Neural progenitor cell (in vitro differentiated cells): ENCODE measurements around the gene CYB5R3. TPM values are rescaled to one million over a fixed set of nuclear protein-coding genes. Genes with fewer than 3 reads are reported as not detected.
"Not testable (repeated sequence)": the region's sequence is repeated elsewhere in the genome, so short reads cannot be mapped to it uniquely, and the experiment has no call there.

Experiments used
- DNase-seq: peaks from one replicate; pipeline ENCODE4 v3.0.0-alpha.2; 2016; ENCODE audit warnings: low spot score
- H2AFZ ChIP-seq: fragments of 200-600 bp; sonication (generic); replicated peaks from 2 replicates; pipeline ENCODE4 v1.6.1; 2016; ENCODE audit warnings: antibody characterized with exemption
- H3F3A ChIP-seq: fragments of 200-600 bp; sonication (generic); 2 replicates; pipeline ENCODE4 v1.6.1; 2016; ENCODE audit warnings: antibody characterized with exemption, low read depth
- H3K27ac ChIP-seq: fragments of 200-600 bp; sonication (generic); 2 replicates; pipeline ENCODE4 v1.5.1; 2016; ENCODE audit warnings: mild to moderate bottlenecking
- H3K27me3 ChIP-seq: fragments of 200-600 bp; sonication (generic); 2 replicates; pipeline ENCODE4 v1.6.1; 2016; ENCODE audit warnings: mild to moderate bottlenecking, moderate library complexity
- H3K36me3 ChIP-seq: fragments of 200-600 bp; sonication (generic); 2 replicates; pipeline ENCODE4 v1.5.1; 2016
- H3K4me1 ChIP-seq: fragments of 200-600 bp; sonication (generic); 2 replicates; pipeline ENCODE4 v1.6.1; 2016; ENCODE audit warnings: mixed run types
- H3K4me2 ChIP-seq: fragments of 200-600 bp; sonication (generic); 2 replicates; pipeline ENCODE4 v1.6.1; 2016
- H3K4me3 ChIP-seq: fragments of 200-600 bp; sonication (generic); 2 replicates; pipeline ENCODE4 v1.5.1; 2016
- H3K79me2 ChIP-seq: fragments of 200-600 bp; sonication (generic); 2 replicates; pipeline ENCODE4 v1.6.1; 2016; ENCODE audit warnings: low read depth
- H3K9ac ChIP-seq: fragments of 200-600 bp; sonication (generic); 2 replicates; pipeline ENCODE4 v1.6.1; 2016
- H3K9me3 ChIP-seq: fragments of 200-600 bp; sonication (generic); 2 replicates; pipeline ENCODE4 v1.5.1; 2016; ENCODE audit warnings: low read depth
- H4K20me1 ChIP-seq: fragments of 200-600 bp; sonication (generic); 2 replicates; pipeline ENCODE4 v1.6.1; 2016; ENCODE audit warnings: low read depth
- H3K27ac Mint-ChIP-seq: 3 replicates; pipeline ENCODE4 v1.8.0; 2021; ENCODE audit warnings: mixed read lengths
- H3K27me3 Mint-ChIP-seq: 2 replicates; pipeline ENCODE4 v1.8.0; 2022; ENCODE audit warnings: low read depth, mild to moderate bottlenecking, inconsistent platforms, moderate library complexity, mixed read lengths; ENCODE audit not compliant: insufficient read depth
- H3K36me3 Mint-ChIP-seq: 3 replicates; pipeline ENCODE4 v1.8.0; 2021; ENCODE audit warnings: mixed read lengths
- H3K4me1 Mint-ChIP-seq: 3 replicates; pipeline ENCODE4 v1.8.0; 2021; ENCODE audit warnings: mixed read lengths
- H3K4me3 Mint-ChIP-seq: 3 replicates; pipeline ENCODE4 v1.8.0; 2021; ENCODE audit warnings: mild to moderate bottlenecking, moderate library complexity, mixed read lengths
- H3K9me3 Mint-ChIP-seq: 3 replicates; pipeline ENCODE4 v1.8.0; 2020; ENCODE audit warnings: mixed read lengths
- EZH2 ChIP-seq: fragments of 200-600 bp; sonication (generic); IDR thresholded peaks from 2 replicates; pipeline ENCODE4 v1.6.1; 2017; ENCODE audit warnings: antibody characterized with exemption, mild to moderate bottlenecking, moderate library complexity
- EZH2phosphoT487 ChIP-seq: fragments of 200-600 bp; sonication (generic); IDR thresholded peaks from 2 replicates; pipeline ENCODE4 v1.6.1; 2017; ENCODE audit warnings: antibody characterized with exemption
- total RNA-seq: library from RNA; depleted of rRNA; stranded (reverse); fragments of >200 nt; gene quantifications from 2 replicates; pipeline ENCODE4 v1.2.3, GENCODE V29; 2015; ENCODE audit warnings: low replicate concordance
- TF ChIP-seq, protein P1 (sequence below): fragments of 200-600 bp; sonication (generic); IDR thresholded peaks from 2 replicates; pipeline ENCODE4 v1.5.1; 2017; ENCODE audit warnings: antibody characterized with exemption, mild to moderate bottlenecking

CYB5R3 gene
- total RNA-seq, 1 donor from 2014 or later, result 21.6 TPM

DNA sequence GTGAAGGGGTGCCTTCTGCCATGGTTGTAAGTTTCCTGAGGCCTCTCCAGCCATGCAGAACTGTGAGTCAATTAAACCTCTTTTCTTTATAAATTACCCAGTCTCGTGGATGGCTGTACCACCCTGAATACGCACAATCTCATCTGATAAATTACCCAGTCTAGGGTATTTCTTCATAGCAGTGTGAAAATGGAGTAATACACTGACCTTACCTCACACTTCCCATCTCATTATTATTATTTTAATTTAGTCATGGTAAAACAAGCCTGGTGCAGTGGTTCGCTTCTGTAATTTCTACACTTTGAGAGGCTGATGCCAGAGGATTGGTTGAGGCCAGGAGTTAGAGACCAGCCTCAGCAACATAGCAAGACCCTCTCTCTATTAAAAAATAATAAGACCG is 30.5 kb upstream of the CYB5R3 start:
- peaks cover 13% of the 10 kb centered on the region for H3K4me1 Mint-ChIP-seq
- TF ChIP-seq EZH2phosphoT487, result no peak
- TF ChIP-seq, protein P1, sequence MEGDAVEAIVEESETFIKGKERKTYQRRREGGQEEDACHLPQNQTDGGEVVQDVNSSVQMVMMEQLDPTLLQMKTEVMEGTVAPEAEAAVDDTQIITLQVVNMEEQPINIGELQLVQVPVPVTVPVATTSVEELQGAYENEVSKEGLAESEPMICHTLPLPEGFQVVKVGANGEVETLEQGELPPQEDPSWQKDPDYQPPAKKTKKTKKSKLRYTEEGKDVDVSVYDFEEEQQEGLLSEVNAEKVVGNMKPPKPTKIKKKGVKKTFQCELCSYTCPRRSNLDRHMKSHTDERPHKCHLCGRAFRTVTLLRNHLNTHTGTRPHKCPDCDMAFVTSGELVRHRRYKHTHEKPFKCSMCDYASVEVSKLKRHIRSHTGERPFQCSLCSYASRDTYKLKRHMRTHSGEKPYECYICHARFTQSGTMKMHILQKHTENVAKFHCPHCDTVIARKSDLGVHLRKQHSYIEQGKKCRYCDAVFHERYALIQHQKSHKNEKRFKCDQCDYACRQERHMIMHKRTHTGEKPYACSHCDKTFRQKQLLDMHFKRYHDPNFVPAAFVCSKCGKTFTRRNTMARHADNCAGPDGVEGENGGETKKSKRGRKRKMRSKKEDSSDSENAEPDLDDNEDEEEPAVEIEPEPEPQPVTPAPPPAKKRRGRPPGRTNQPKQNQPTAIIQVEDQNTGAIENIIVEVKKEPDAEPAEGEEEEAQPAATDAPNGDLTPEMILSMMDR, result no peak
- no peak for TF ChIP-seq EZH2

DNA sequence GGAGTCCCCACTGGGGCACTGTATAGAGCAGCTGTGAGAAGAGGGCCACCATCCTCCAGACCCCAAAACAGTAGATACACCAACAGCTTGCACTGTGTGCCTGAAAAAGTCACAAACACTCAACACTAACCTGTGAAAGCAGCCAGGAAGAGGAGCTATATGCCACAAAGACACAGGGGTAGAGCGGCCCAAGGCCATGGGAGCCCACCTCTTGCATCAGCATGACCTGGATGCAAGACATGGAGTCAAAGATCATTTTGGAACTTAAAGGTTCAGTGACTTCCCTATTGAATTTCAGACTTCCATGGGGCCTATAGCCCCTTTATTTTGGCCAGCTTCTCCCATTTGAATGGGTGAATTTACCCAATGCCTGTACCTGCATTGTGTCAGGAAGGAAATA is 29.7 kb upstream of the CYB5R3 start:
- Mint-ChIP-seq H3K27me3 (peaks cover 17% of the 10 kb centered on the region), H3K36me3 (no peaks in the 10 kb centered on the region), H3K4me1 (peaks cover 13% of the 10 kb centered on the region), H3K27ac (no peak overlapping the region), H3K4me3 (no peak overlapping the region), H3K9me3 (peaks cover 17% of the 10 kb centered on the region)
- TF ChIP-seq EZH2 (no peak), EZH2phosphoT487 (no peak)
- TF ChIP-seq, protein P1, result no peak
- H3K27ac ChIP-seq, result no peak overlapping the region
- no peak overlapping the region for H2AFZ ChIP-seq
- H3F3A ChIP-seq, result no peaks in the 10 kb centered on the region
- no peaks in the 10 kb centered on the region for H3K79me2 ChIP-seq
- no peak overlapping the region for H3K9ac ChIP-seq
- H3K4me2 ChIP-seq, result no peak overlapping the region
- H3K27me3 ChIP-seq, result no peaks in the 10 kb centered on the region
- peaks cover 3% of the 10 kb centered on the region for H3K4me1 ChIP-seq
- no peaks in the 10 kb centered on the region for H3K36me3 ChIP-seq
- DNase-seq, result no peak
- no peaks in the 10 kb centered on the region for H3K9me3 ChIP-seq
- H4K20me1 ChIP-seq, result no peaks in the 10 kb centered on the region
- H3K4me3 ChIP-seq, result no peak overlapping the region

More for the DNA sequence above, 30.5 kb upstream of the CYB5R3 start:
- H3K4me2 ChIP-seq, result no peak overlapping the region
- peaks cover 3% of the 10 kb centered on the region for H3K4me1 ChIP-seq
- H3K36me3 ChIP-seq, result no peaks in the 10 kb centered on the region
- Mint-ChIP-seq H3K4me3 (no peak overlapping the region), H3K9me3 (peaks cover 17% of the 10 kb centered on the region), H3K27ac (no peak overlapping the region), H3K36me3 (no peaks in the 10 kb centered on the region), H3K27me3 (peaks cover 14% of the 10 kb centered on the region)
- no peak overlapping the region for H3K27ac ChIP-seq
- no peaks in the 10 kb centered on the region for H3K27me3 ChIP-seq
- no peak overlapping the region for H2AFZ ChIP-seq
- no peaks in the 10 kb centered on the region for H4K20me1 ChIP-seq
- H3K4me3 ChIP-seq, result no peak overlapping the region
- no peak overlapping the region for H3K9ac ChIP-seq
- DNase-seq, result no peak
- H3K9me3 ChIP-seq, result no peaks in the 10 kb centered on the region
- no peaks in the 10 kb centered on the region for H3K79me2 ChIP-seq
- no peaks in the 10 kb centered on the region for H3F3A ChIP-seq

DNA sequence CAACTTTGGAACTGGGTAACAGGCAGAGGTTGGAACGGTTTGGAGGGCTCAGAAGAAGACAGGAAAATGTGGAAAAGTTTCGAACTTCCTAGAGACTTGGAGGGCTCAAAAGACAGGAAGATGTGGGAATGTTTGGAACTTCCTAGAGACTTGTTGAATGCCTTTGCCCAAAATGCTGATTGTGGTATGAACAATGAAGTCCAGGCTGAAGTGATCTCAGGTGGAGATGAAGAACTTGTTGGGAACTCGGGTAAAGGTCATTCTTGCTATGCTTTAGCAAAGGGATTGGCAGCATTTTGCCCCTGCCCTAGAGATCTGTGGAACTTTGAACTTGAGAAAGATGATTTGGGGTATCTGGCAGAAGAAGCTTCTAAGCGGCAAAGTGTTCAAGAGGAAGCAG is 28.7 kb upstream of the CYB5R3 start:
- not testable (repeated sequence) for H3K4me2 ChIP-seq, H3K4me3 ChIP-seq, H3K4me1 Mint-ChIP-seq, H3K9ac ChIP-seq, H3K4me3 Mint-ChIP-seq, H2AFZ ChIP-seq, H3K79me2 ChIP-seq, H3K9me3 ChIP-seq, H3K27ac ChIP-seq, H3K36me3 ChIP-seq, H3K27ac Mint-ChIP-seq, H4K20me1 ChIP-seq, H3K36me3 Mint-ChIP-seq, H3K27me3 ChIP-seq, DNase-seq, H3F3A ChIP-seq, H3K4me1 ChIP-seq
- peaks cover 17% of the 10 kb centered on the region for H3K9me3 Mint-ChIP-seq
- H3K27me3 Mint-ChIP-seq, result peaks cover 14% of the 10 kb centered on the region

DNA sequence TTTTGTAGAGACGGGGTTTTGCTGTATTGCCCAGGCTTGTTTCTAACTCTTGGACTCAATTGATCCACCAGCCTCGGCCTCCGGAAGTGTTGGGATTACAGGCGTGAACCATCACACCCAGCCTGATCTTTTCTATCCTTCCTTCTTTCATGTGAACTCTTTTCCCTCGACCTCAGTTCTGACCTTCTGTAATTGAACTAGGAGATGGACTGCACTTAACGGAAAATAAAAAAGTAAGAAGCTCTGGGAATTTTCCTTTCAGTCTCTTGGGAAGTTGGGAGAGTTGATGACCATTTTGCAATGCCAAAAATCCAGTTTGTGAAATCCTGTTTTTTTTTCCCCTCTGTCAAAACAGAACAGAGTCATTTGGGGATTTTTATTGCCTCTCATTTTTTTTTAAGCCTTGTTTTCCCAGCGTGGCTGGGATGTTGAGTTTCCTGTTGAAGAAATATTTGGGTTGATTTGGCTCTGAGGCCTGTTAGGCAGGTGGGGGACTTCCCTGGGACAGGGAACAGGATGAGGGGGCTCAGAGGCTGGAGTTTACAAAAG is 26.9 kb upstream of the CYB5R3 start:
- Mint-ChIP-seq H3K27me3 (peaks cover 16% of the 10 kb centered on the region), H3K9me3 (peaks cover 17% of the 10 kb centered on the region), H3K4me3 (no peak overlapping the region), H3K27ac (peak overlapping the region; percentile 19), H3K36me3 (no peaks in the 10 kb centered on the region), H3K4me1 (peaks cover 9% of the 10 kb centered on the region)
- no peaks in the 10 kb centered on the region for H3K79me2 ChIP-seq
- H4K20me1 ChIP-seq, result no peaks in the 10 kb centered on the region
- no peak overlapping the region for H3K9ac ChIP-seq
- no peaks in the 10 kb centered on the region for H3K4me1 ChIP-seq
- no peak overlapping the region for H3K4me3 ChIP-seq
- no peaks in the 10 kb centered on the region for H3K9me3 ChIP-seq
- H3K27me3 ChIP-seq, result no peaks in the 10 kb centered on the region
- no peaks in the 10 kb centered on the region for H3F3A ChIP-seq
- no peak for DNase-seq
- no peaks in the 10 kb centered on the region for H3K36me3 ChIP-seq
- TF ChIP-seq, protein P1, result no peak
- TF ChIP-seq EZH2 (no peak), EZH2phosphoT487 (no peak)
- H3K27ac ChIP-seq, result no peak overlapping the region
- H3K4me2 ChIP-seq, result no peak overlapping the region
- no peak overlapping the region for H2AFZ ChIP-seq
